PC-9 (cell line): ENCODE data around the gene SNRPB2. TPM values are rescaled to one million over a fixed set of nuclear protein-coding genes. Genes with fewer than 3 reads are reported as not detected.

Source experiments
- BruUV-seq: library from RNA; stranded (reverse); fragments of 400-500 nt; replicated peaks from 2 replicates; lab custom pipeline; 2021; lab: Mats Ljungman, UMichigan
- CTCF ChIA-PET: fragments of 300-600 bp; sonication (Branson Sonifier 250); formaldehyde crosslinking; loops from one replicate; lab custom pipeline; 2022; ENCODE audit warnings: antibody characterized with exemption; lab: Charles Lee
- POLR2A ChIA-PET: fragments of 300-600 bp; sonication (Branson Sonifier 250); formaldehyde crosslinking; loops from one replicate; lab custom pipeline; 2022; ENCODE audit warnings: antibody characterized with exemption; ENCODE audit not compliant: unreplicated experiment; lab: Charles Lee
- DNase-seq, 2 experiments: peaks; one replicate each; pipeline versions ENCODE4 v3.0.0 to v3.0.0-alpha.2; 2015 to 2022; ENCODE audit warnings: mixed read lengths in 1 of 2
- H2AFZ ChIP-seq: fragments of 200-600 bp; sonication (generic); 2 replicates; pipeline ENCODE4 v1.8.1; 2017; ENCODE audit warnings: antibody characterized with exemption
- H3F3A ChIP-seq: fragments of 200-600 bp; sonication (generic); 2 replicates; pipeline ENCODE4 v1.8.1; 2017; ENCODE audit warnings: antibody characterized with exemption, mild to moderate bottlenecking, low read depth; ENCODE audit not compliant: insufficient read depth
- H3K27ac ChIP-seq: fragments of 200-600 bp; sonication (generic); 2 replicates; pipeline ENCODE4 v1.6.1; 2016; ENCODE audit warnings: mixed run types
- H3K27me3 ChIP-seq: fragments of 200-600 bp; sonication (generic); 2 replicates; pipeline ENCODE4 v1.6.1; 2016; ENCODE audit warnings: low read depth, mixed run types; ENCODE audit not compliant: insufficient read depth
- H3K36me3 ChIP-seq: fragments of 200-600 bp; sonication (generic); 2 replicates; pipeline ENCODE4 v1.6.1; 2016; ENCODE audit warnings: low read depth, mixed run types
- H3K4me1 ChIP-seq: fragments of 200-600 bp; sonication (generic); replicated peaks from 2 replicates; pipeline ENCODE4 v1.6.1; 2016; ENCODE audit warnings: mixed run types; ENCODE audit not compliant: insufficient read depth
- H3K4me2 ChIP-seq: fragments of 200-600 bp; sonication (generic); 2 replicates; pipeline ENCODE4 v1.6.1; 2017; ENCODE audit warnings: mixed run types
- H3K4me3 ChIP-seq: fragments of 200-600 bp; sonication (generic); 2 replicates; pipeline ENCODE4 v1.6.1; 2016; ENCODE audit warnings: mixed run types
- H3K79me2 ChIP-seq: fragments of 200-600 bp; sonication (generic); 2 replicates; pipeline ENCODE4 v1.6.1; 2017; ENCODE audit warnings: low read depth, mixed run types
- H3K9me2 ChIP-seq: fragments of 200-600 bp; sonication (generic); 2 replicates; pipeline ENCODE4 v1.8.1; 2017; ENCODE audit warnings: mild to moderate bottlenecking; ENCODE audit not compliant: insufficient read depth
- H3K9me3 ChIP-seq: fragments of 200-600 bp; sonication (generic); 2 replicates; pipeline ENCODE4 v1.8.1; 2016; ENCODE audit warnings: low read depth; ENCODE audit not compliant: insufficient read depth
- H4K20me1 ChIP-seq: fragments of 200-600 bp; sonication (generic); 2 replicates; pipeline ENCODE4 v1.8.1; 2017; ENCODE audit not compliant: insufficient read depth
- CTCF ChIP-seq: fragments of 200-600 bp; sonication (generic); conservative IDR thresholded peaks from 2 replicates; pipeline ENCODE4 v1.6.1; 2017; ENCODE audit warnings: mixed run types, antibody characterized with exemption, mild to moderate bottlenecking, moderate library complexity
- EZH2 ChIP-seq: fragments of 200-600 bp; sonication (generic); IDR thresholded peaks from 2 replicates; pipeline ENCODE4 v1.8.0; 2017; ENCODE audit warnings: antibody characterized with exemption, low read depth
- intact Hi-C: fragments of 100-400 bp; cut with micrococcal nuclease; formaldehyde crosslinking; loops from one replicate; pipeline ENCODE4 v1.10.0; 2022; ENCODE audit not compliant: unreplicated experiment
- total RNA-seq: library from RNA; stranded (reverse); gene quantifications from 2 replicates; pipeline ENCODE4 v1.2.3, GENCODE V29; 2021

SNRPB2 gene
- total RNA-seq, 1 experiment from 2014 or later: 57.9 TPM

- DNase-seq: no peak
- H3K36me3 ChIP-seq: no peaks in the 10 kb centered on the region
- H3F3A ChIP-seq: no peaks in the 10 kb centered on the region
- no peaks in the 10 kb centered on the region for H4K20me1 ChIP-seq
- POLR2A ChIA-PET: no interaction called here
- TF ChIP-seq CTCF: no peak
- TF ChIP-seq EZH2: no peak
- BruUV-seq: no TSS peak
- no peaks in the 10 kb centered on the region for H3K4me1 ChIP-seq
- peaks cover 27% of the 10 kb centered on the region; the same call in 1 of the 2 replicates for H3K27me3 ChIP-seq
- H3K79me2 ChIP-seq: no peaks in the 10 kb centered on the region
- H3K9me3 ChIP-seq: no peaks in the 10 kb centered on the region; the same call in none of the 2 replicates
- H3K9me2 ChIP-seq: no peaks in the 10 kb centered on the region
- H3K27ac ChIP-seq: no peak overlapping the region
- H3K4me3 ChIP-seq: no peak overlapping the region
- no peak overlapping the region for H2AFZ ChIP-seq
- no peak overlapping the region for H3K4me2 ChIP-seq
- intact Hi-C loops: no loop called here
- CTCF ChIA-PET: no interaction called here
These were observed 16.8 kb upstream of the SNRPB2 start for GRCh38 chr20:16713066-16713465.

DNA sequence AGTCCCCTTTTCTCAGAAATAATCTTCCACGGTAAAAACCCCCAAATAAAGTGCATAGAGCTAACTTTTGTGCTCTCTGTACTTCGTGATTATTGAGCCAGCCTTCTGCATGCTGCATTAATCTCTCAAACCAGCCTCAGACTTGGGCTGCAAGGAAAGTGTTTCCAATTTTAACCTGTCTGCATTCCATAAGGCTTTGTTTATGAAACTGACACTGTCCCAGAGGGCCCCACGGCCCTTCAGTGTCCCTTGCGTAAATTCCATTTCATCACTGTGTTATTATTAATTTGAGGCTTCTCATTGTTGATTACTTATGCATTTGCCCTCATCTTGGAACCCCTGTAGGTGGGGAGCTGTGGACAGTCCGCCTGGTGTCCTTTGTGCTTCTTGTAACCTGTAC is 15.6 kb upstream of the SNRPB2 start:
- CTCF ChIA-PET: no interaction called here
- POLR2A ChIA-PET: no interaction called here
- Histone ChIP-seq H3K79me2 (no peaks in the 10 kb centered on the region), H4K20me1 (no peaks in the 10 kb centered on the region), H3K9me3 (no peaks in the 10 kb centered on the region; the same call in 1 of the 2 replicates), H3K27ac (no peak overlapping the region), H3F3A (no peaks in the 10 kb centered on the region), H3K9me2 (no peaks in the 10 kb centered on the region), H3K4me3 (no peak overlapping the region), H3K36me3 (no peaks in the 10 kb centered on the region), H3K27me3 (peaks cover 34% of the 10 kb centered on the region; the same call in 1 of the 2 replicates), H3K4me1 (no peaks in the 10 kb centered on the region), H2AFZ (no peak overlapping the region), H3K4me2 (no peak overlapping the region)
- no TSS peak for BruUV-seq
- TF ChIP-seq CTCF: no peak
- TF ChIP-seq EZH2: no peak
- intact Hi-C loops: no loop called here
- no peak for DNase-seq

DNA sequence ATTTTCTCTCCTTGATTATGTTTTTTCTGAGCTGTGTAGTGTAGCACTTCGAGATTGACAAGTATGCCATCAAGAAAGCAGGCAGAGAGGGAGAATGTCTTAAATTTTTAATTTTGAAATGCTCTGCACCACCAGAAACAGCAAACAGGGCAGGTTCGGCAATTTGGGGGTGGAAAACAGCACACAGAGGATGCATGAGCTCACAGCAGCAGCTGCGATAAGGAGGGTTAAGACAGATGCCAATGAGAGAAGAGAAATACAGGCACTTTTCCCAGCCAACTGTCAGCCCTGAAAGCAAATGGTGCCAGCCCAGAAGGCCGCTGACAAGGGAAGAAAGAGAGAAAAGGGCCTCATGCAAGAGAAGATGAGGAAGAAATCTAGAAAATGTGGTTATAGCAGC is 15.1 kb upstream of the SNRPB2 start:
- peaks cover 35% of the 10 kb centered on the region for H3K27me3 ChIP-seq
- H3K4me1 ChIP-seq: no peaks in the 10 kb centered on the region
- no peak for TF ChIP-seq CTCF
- TF ChIP-seq EZH2: no peak
- H3K36me3 ChIP-seq: no peaks in the 10 kb centered on the region
- ChIA-PET CTCF (no interaction called here), POLR2A (no interaction called here)
- no peak overlapping the region for H2AFZ ChIP-seq
- H3K9me3 ChIP-seq: no peaks in the 10 kb centered on the region; the same call in 1 of the 2 replicates
- H3K27ac ChIP-seq: no peak overlapping the region
- intact Hi-C loops: no loop called here
- no peaks in the 10 kb centered on the region for H3K9me2 ChIP-seq
- no peak overlapping the region for H3K4me3 ChIP-seq
- no peaks in the 10 kb centered on the region for H4K20me1 ChIP-seq
- no peaks in the 10 kb centered on the region for H3K79me2 ChIP-seq
- DNase-seq: no peak
- H3F3A ChIP-seq: no peaks in the 10 kb centered on the region
- no TSS peak for BruUV-seq
- H3K4me2 ChIP-seq: no peak overlapping the region
